HG02938 (cell line): ENCODE data around the gene JSRP1.

Experiments used
- ATAC-seq: cut with Tn5 transposase; IDR thresholded peaks from one replicate; pipeline ENCODE4 v1.9.1; 2021; ENCODE audit warnings: mild to moderate bottlenecking, moderate library complexity; ENCODE audit not compliant: unreplicated experiment

The JSRP1 gene, protein sequence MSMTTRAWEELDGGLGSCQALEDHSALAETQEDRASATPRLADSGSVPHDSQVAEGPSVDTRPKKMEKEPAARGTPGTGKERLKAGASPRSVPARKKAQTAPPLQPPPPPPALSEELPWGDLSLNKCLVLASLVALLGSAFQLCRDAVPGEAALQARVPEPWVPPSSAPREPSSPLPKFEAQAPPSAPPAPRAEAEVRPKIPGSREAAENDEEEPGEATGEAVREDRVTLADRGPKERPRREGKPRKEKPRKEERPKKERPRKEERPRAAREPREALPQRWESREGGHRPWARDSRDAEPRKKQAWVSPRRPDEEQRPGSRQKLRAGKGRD

GRCh38 chr19:2255982-2256685 is at the start of gene JSRP1:
JSRP1 (minus strand) TSS chr19:2256417; CDS start chr19:2255314, 1,103 bp downstream.
- ATAC-seq: no peak

- no peak for ATAC-seq
These were observed 49.4 kb upstream of the JSRP1 start for GRCh38 chr19:2305452-2306280.

- ATAC-seq: no peak
These were observed 47.1 kb upstream of the JSRP1 start for GRCh38 chr19:2303211-2303798.

- ATAC-seq: no peak
These were observed 46.3 kb upstream of the JSRP1 start for GRCh38 chr19:2302319-2303210.

- ATAC-seq: no peak
These were observed 44.3 kb upstream of the JSRP1 start for GRCh38 chr19:2300533-2300932.

GRCh38 chr19:2296141-2296540 is 39.9 kb upstream of the JSRP1 start:
- ATAC-seq: no peak

DNA sequence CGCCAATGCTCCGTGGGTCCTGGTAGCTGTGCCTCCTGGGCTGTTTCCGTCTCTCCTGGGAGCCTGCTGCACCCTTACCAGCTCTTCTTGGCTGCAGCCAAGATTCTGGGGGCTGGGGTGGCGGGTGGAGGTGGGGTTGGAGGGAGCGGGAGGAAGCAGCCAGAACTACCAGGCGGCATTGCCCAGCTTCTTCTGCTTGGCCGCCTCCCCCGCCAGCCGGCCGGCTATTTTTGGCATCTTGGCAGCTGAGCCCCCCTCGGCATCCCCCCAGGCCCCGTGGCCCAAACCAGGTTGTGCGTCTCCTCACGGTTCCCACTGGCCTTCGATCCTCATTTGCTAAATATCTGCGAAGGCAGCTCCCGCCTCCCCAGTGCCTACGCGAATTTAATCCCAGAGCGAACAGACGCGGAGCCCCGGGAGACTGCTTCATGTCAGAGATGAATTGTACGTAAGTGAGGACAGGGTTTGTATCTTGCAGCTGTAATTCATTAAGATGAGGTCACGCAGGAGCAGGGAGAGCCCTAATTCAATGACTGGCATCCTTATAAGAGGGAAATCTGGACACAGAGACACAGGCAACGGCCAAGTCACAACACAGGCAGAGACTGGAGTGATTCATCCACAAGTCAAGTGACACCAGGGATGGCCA is 38.6 kb upstream of the JSRP1 start:
- ATAC-seq: no peak

DNA sequence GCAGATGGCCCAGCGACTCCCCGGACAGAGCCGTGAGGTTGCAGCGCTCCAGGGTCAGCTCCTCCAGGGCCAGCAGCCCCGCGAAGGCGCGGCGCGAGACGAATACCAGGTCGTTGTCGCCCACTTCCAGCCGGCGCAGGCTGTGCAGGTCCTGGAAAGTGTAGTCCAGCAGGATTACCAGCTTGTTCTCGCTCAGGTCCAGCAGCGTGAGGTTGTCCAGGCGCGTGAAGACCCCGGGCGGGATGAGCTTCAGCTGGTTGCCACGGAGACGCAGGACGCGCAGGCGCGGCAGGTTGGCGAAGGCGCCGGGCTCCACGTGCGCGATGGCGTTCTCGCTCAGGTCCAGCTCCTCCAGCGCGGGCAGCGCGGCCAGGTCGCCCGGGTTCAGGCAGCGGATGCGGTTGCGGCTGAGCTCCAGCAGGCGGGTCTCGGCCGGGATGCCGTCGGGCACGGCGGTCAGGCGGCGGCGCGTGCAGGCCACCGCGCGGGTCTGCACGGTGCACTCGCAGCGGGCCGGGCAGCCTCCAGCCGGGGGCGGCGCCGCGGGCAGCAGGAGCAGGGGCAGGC is 35.1 kb upstream of the JSRP1 start:
- no peak for ATAC-seq

DNA sequence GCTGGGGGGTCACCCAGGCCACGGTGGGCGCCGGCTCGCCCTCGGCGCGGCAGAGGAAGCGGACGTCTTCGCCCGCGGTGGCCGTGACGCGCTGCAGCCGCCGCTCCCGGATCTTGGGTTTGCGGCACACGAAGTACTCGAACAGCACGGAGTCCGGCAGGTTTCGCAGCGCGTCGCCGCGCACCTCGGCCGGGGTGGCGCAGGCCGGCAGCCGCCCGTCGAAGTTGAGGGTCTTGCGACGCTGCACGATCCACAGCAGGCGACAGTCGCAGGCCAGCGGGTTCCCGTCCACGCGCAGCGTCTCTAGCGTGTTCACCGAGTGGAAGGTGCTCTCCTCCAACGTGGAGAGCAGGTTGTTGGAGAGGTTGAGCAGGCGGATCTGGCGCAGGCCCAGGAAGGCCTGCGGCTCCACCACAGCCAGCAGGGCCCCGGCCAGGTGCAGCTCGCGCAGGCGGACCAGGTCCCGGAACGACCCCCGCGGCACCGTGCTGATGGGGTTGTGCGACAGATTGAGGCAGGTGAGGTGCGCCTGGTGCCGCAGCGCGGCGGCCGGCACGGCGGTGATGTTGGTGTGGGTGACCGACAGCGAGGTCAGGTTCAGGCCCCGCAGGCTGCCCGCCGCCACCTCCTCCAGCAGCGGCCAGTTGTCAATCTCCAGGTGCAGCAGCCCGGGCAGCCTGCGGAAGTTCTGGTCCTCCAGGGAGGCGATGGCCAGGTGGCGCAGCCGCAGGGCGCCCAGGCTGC is 34.4 kb upstream of the JSRP1 start:
- ATAC-seq: no peak

GRCh38 chr19:2289714-2290435 is 33.7 kb upstream of the JSRP1 start:
- no peak for ATAC-seq

- ATAC-seq: no peak
These were observed 32.8 kb upstream of the JSRP1 start for GRCh38 chr19:2288818-2289713.

DNA sequence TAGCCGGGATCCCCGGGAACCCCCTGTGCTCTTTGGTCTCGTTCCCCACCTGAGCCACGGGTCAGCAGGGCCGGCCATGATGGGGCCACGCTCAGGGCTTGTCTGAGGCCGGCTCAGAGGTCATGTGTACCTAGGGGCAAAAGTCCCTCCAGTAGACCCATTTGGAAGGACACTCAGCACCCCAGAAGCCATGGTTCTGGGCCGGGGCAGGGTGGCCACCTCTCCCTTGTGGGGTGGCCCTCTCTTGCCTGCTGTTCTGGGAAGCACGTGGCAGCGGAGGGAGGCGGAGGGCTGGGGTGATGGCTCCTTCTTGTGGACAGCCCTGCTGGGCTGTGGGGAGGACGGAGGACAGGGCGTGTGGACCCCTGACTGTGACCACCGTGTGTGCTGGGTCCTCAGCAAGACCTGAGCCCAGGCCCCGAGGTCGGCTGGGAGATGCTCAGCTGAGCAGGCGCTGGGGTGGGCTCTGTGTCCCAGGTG is 32.2 kb upstream of the JSRP1 start:
- ATAC-seq: no peak

DNA sequence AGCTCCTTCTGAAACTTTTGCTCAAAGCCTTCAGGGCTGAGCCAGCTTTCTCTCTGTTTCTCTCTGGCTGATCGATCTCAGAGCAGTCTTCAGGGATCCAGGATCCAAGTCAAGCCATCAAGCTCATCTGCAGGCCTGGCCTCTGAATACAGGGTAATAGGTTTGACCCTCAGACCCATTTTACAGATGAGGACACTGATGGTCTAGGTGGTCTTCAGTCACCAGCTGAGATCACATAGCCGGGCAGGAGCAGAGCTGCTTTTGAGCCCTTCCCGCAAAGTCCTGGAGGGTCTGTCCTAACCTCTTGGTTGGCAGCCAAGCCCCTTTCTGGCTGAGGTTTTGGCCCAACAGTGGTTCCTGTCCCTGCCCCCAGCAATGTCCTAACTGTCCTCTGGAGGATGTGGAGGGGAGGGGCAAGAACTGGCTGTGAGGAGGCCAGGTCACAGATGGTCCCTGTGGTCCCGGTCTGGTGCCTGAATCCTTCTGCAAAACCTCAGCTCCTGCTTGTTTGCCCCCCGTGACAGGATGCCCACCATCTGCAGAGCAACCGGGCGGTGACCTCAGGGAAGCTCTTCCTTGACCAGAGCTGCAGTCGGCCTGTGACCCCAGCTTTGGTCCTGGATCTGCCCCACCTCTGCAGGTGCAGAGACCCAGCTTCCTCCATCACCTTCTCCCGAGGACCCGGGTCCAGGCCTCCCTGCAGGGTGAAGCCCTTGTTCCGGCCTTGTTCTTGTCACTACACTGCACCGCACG is 31.5 kb upstream of the JSRP1 start:
- no peak for ATAC-seq

DNA sequence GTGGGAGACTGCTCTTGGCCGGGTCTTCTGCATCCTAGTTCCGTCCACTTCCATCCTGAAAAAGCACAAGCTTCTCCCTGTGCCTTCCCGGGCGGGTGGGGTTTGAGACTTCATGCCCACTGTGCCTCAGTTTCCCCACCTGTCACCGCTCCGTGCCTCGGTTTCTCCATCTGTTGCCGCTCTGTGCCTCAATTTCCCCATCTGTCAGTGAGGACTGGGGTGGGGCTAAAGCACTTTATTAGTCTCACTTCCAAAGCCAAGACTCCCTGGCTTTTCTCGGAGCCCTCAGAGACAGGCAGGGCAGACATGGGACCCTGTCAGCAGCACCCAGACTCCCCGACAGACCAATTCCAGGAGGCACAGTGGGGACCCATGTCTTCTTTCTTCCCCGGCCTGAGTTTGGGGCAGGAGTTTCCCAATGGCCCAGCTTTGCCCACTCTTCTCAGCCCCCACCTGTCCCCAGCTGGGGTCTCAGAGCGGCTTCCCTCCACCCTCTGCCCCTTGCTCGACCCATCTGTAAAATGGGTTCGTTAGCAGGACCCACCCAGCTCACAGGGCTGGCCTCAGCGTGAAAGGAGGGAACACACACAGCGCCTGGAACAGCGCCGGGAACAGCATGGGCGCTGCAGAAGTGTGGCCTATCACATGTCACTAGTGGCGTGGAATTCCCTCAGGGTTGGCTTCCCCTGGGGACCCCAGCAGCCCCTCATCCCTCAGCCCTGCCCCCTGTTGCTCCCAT is 30.4 kb upstream of the JSRP1 start:
- ATAC-seq: no peak

DNA sequence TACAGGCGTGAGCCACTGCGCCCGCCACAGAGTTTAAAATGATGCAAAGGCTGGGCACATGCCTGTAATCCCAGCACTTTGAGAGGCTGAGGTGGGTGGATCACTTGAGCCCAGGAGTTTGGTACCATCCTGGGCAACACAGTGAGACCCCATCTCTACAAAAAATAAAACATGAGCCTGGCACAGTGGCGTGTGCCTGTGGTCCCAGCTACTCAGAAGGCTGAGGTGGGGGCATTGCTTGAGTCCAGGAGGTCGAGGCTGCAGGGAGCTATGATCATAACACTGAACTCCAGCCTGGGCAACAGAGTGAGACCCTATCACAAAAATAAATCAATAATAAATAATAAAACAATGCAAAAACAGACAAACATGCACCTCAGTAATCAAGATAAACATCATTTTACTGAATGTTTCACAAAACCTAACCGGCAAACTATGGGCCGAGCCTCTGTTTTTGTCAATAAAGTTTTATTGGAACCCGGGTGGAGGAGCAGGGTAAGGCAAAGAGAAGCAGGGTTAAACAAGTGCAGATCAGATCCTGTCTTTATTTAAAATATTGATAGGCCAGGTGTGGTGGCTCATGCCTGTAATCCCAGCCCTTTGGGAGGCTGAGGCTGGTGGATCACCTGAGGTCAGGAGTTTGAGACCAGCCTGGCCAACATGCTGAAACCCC is 27.8 kb upstream of the JSRP1 start:
- ATAC-seq: no peak
